AG04450 (cell line): Measurements from ENCODE around the gene SERPINB3. TPM values are rescaled to one million over a fixed set of nuclear protein-coding genes. Genes with fewer than 3 reads are reported as not detected.
"Not testable (repeated sequence)": the region's sequence is repeated elsewhere in the genome, so short reads cannot be mapped to it uniquely, and the experiment has no call there.

Experiments used
- CTCF ChIA-PET: fragments of 300-600, 350-600 bp; formaldehyde crosslinking; extraction: SDS; loops from one replicate; lab custom pipeline; 2022; ENCODE audit warnings: antibody characterized with exemption, inconsistent platforms; lab: Charles Lee
- POLR2A ChIA-PET: fragments of 350-600 bp; formaldehyde crosslinking; extraction: SDS; loops from one replicate; lab custom pipeline; 2021; ENCODE audit warnings: antibody characterized with exemption, inconsistent platforms; lab: Yijun Ruan, JAX
- DNase-seq: peaks from one replicate; pipeline ENCODE4 v3.0.0-alpha.2; 2011; ENCODE audit warnings: low read depth, low spot score
- H3K27ac ChIP-seq: one replicate; pipeline ENCODE4 v1.5.1; 2012; ENCODE audit warnings: low read depth, low read length, control low read depth
- H3K27me3 ChIP-seq: one replicate; pipeline ENCODE4 v1.6.0; 2012; ENCODE audit warnings: low read length; ENCODE audit not compliant: control insufficient read depth, insufficient read depth
- H3K4me3 ChIP-seq: 2 replicates; pipeline ENCODE4 v1.5.1; 2011; ENCODE audit warnings: mild to moderate bottlenecking, low read depth, low read length, control low read depth
- H3K9me3 ChIP-seq: 2 replicates; pipeline ENCODE4 v1.5.1; 2012; ENCODE audit warnings: low read length; ENCODE audit not compliant: control insufficient read depth, insufficient read depth
- polyA plus RNA-seq: library from polyadenylated mRNA; depleted of rRNA; stranded (reverse); fragments of >200 nt; gene quantifications from 2 replicates; pipeline ENCODE4 v1.2.3, GENCODE V29; 2011
- TF ChIP-seq, protein P1 (sequence below): IDR thresholded peaks from 2 replicates; pipeline ENCODE4 v1.5.1; 2011; ENCODE audit warnings: low read depth, low read length, control low read depth, inconsistent platforms

Gene SERPINB3
- polyA plus RNA-seq, 1 experiment, result not detected

GRCh38 chr18:63648241-63648640, 13.5 kb downstream of the SERPINB3 start:
- DNase-seq, result no peak
- ChIA-PET POLR2A (no interaction called here), CTCF (interaction anchor here (2.0 kb wide), 1 partner anchor 94 kb away, joined by 5 read pairs; no protein-coding TSS in a partner anchor)
- Histone ChIP-seq H3K9me3 (no peaks in the 10 kb centered on the region), H3K27ac (no peak overlapping the region), H3K27me3 (no peaks in the 10 kb centered on the region), H3K4me3 (no peak overlapping the region)
- TF ChIP-seq, protein P1, sequence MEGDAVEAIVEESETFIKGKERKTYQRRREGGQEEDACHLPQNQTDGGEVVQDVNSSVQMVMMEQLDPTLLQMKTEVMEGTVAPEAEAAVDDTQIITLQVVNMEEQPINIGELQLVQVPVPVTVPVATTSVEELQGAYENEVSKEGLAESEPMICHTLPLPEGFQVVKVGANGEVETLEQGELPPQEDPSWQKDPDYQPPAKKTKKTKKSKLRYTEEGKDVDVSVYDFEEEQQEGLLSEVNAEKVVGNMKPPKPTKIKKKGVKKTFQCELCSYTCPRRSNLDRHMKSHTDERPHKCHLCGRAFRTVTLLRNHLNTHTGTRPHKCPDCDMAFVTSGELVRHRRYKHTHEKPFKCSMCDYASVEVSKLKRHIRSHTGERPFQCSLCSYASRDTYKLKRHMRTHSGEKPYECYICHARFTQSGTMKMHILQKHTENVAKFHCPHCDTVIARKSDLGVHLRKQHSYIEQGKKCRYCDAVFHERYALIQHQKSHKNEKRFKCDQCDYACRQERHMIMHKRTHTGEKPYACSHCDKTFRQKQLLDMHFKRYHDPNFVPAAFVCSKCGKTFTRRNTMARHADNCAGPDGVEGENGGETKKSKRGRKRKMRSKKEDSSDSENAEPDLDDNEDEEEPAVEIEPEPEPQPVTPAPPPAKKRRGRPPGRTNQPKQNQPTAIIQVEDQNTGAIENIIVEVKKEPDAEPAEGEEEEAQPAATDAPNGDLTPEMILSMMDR, result no peak

GRCh38 chr18:63646936-63647335, 14.8 kb downstream of the SERPINB3 start:
- no peak overlapping the region for H3K27ac ChIP-seq
- ChIA-PET CTCF (interaction anchor here (0.6 kb wide), 1 partner anchor 177 kb away, joined by 3 read pairs; no protein-coding TSS in a partner anchor), POLR2A (no interaction called here)
- no peak overlapping the region for H3K4me3 ChIP-seq
- no peak for DNase-seq
- H3K27me3 ChIP-seq, result no peaks in the 10 kb centered on the region
- H3K9me3 ChIP-seq, result no peaks in the 10 kb centered on the region
- TF ChIP-seq, protein P1, result no peak

GRCh38 chr18:63644694-63645093, 17.0 kb downstream of the SERPINB3 start:
- H3K27me3 ChIP-seq, H3K27ac ChIP-seq, DNase-seq, CTCF ChIA-PET, H3K4me3 ChIP-seq, POLR2A ChIA-PET, H3K9me3 ChIP-seq: not testable (repeated sequence)

- H3K9me3 ChIP-seq, H3K27me3 ChIP-seq, POLR2A ChIA-PET, H3K27ac ChIP-seq, DNase-seq, CTCF ChIA-PET, H3K4me3 ChIP-seq: not testable (repeated sequence)
Observed at GRCh38 chr18:63644142-63644541, 17.6 kb downstream of the SERPINB3 start, which contains the start of gene SERPINB4. Gene SERPINB4 (minus strand): TSS chr18:63644256. CDS start chr18:63643577, 679 bp downstream.

- CTCF ChIA-PET, DNase-seq, H3K27ac ChIP-seq, H3K9me3 ChIP-seq, H3K4me3 ChIP-seq, POLR2A ChIA-PET, H3K27me3 ChIP-seq: not testable (repeated sequence)
Observed at GRCh38 chr18:63642668-63643356, 18.9 kb downstream of the SERPINB3 start.

- POLR2A ChIA-PET, H3K4me3 ChIP-seq, CTCF ChIA-PET, H3K9me3 ChIP-seq, H3K27ac ChIP-seq, H3K27me3 ChIP-seq, DNase-seq: not testable (repeated sequence)
Observed at GRCh38 chr18:63641157-63641680, 20.5 kb downstream of the SERPINB3 start.

- no peak for DNase-seq
- Histone ChIP-seq H3K4me3 (no peak overlapping the region), H3K27ac (no peak overlapping the region), H3K27me3 (no peaks in the 10 kb centered on the region), H3K9me3 (no peaks in the 10 kb centered on the region)
- CTCF ChIA-PET, result no interaction called here
- TF ChIP-seq, protein P1, result no peak
- POLR2A ChIA-PET, result no interaction called here
Observed at GRCh38 chr18:63637703-63638102, 24.0 kb downstream of the SERPINB3 start.
